ENCODE results near the gene KRTAP5-10.
"Not testable (repeated sequence)": the region's sequence is repeated elsewhere in the genome, so short reads cannot be mapped to it uniquely, and the experiment has no call there.

KRTAP5-10 gene

GRCh38 chr11:71576688-71577465, 11.5 kb downstream of the KRTAP5-10 start:
- H3K36me3 ChIP-seq (ENCODE audit: control insufficient read depth in 1 of 2, insufficient read depth in 2 of 2, low read length in 2 of 2); H2BK120ac ChIP-seq (ENCODE audit: insufficient read depth, low read length, poor library complexity); H3K79me1 ChIP-seq (ENCODE audit: low read length); H2BK5ac ChIP-seq (ENCODE audit: low read depth, low read length, poor library complexity); H2BK12ac ChIP-seq (ENCODE audit: low read length); H3K9ac ChIP-seq (ENCODE audit: low read length); H3K4ac ChIP-seq (ENCODE audit: low read depth, low read length); H3K9me3 ChIP-seq (ENCODE audit: insufficient read depth, low read depth, low read length); H3K27me3 ChIP-seq (ENCODE audit: insufficient read depth, low read length); H2AK5ac ChIP-seq (ENCODE audit: low read length); H3K27ac ChIP-seq (ENCODE audit: low read depth, low read length); H3K23ac ChIP-seq (ENCODE audit: low read length); H4K91ac ChIP-seq (ENCODE audit: low read depth, low read length); H3K18ac ChIP-seq (ENCODE audit: low read length); H4K12ac ChIP-seq (ENCODE audit: low read depth, low read length); DNase-seq; H4K8ac ChIP-seq (ENCODE audit: low read depth, low read length); H3K14ac ChIP-seq (ENCODE audit: low read length); H3K4me1 ChIP-seq (ENCODE audit: control insufficient read depth in 1 of 2, insufficient read depth in 2 of 2, low read length in 2 of 2); H2AFZ ChIP-seq (ENCODE audit: insufficient read depth, low read length, poor library complexity); H3K4me3 ChIP-seq (ENCODE audit: low read depth, low read length); H3K4me2 ChIP-seq (ENCODE audit: low read length); H3K79me2 ChIP-seq (ENCODE audit: control insufficient read depth, insufficient read depth, low read length, poor library complexity): not testable (repeated sequence)
- WGBS (ENCODE audit: extremely low coverage, insufficient coverage, insufficient read length): no CpG with 5 or more reads among the region's 41 CpGs

- Histone ChIP-seq H2AK5ac (ENCODE audit: low read length) (no peak overlapping the region), H3K4me3 (ENCODE audit: low read depth, low read length) (no peak overlapping the region), H3K4me2 (ENCODE audit: low read length) (no peak overlapping the region), H4K12ac (ENCODE audit: low read depth, low read length) (no peak overlapping the region), H3K9me3 (ENCODE audit: insufficient read depth, low read depth, low read length) (peaks cover 4% of the 10 kb centered on the region), H3K14ac (ENCODE audit: low read length) (no peak overlapping the region), H3K4me1 (ENCODE audit: control insufficient read depth in 1 of 2, insufficient read depth in 2 of 2, low read length in 2 of 2) (peaks cover 0 to 2% of the 10 kb centered on the region in 2 experiments), H3K79me2 (ENCODE audit: control insufficient read depth, insufficient read depth, low read length, poor library complexity) (no peaks in the 10 kb centered on the region), H3K27me3 (ENCODE audit: insufficient read depth, low read length) (no peaks in the 10 kb centered on the region), H4K91ac (ENCODE audit: low read depth, low read length) (no peak overlapping the region), H3K18ac (ENCODE audit: low read length) (no peak overlapping the region), H2BK12ac (ENCODE audit: low read length) (no peak overlapping the region), H2AFZ (ENCODE audit: insufficient read depth, low read length, poor library complexity) (no peak overlapping the region), H2BK120ac (ENCODE audit: insufficient read depth, low read length, poor library complexity) (no peak overlapping the region), H3K4ac (ENCODE audit: low read depth, low read length) (no peak overlapping the region), H2BK5ac (ENCODE audit: low read depth, low read length, poor library complexity) (no peak overlapping the region), H3K36me3 (ENCODE audit: control insufficient read depth in 1 of 2, insufficient read depth in 2 of 2, low read length in 2 of 2) (no peaks in the 10 kb centered on the region), H3K79me1 (ENCODE audit: low read length) (no peaks in the 10 kb centered on the region), H3K23ac (ENCODE audit: low read length) (peak overlapping the region; percentile 91), H3K9ac (ENCODE audit: low read length) (no peak overlapping the region), H4K8ac (ENCODE audit: low read depth, low read length) (no peak overlapping the region), H3K27ac (ENCODE audit: low read depth, low read length) (no peak overlapping the region)
- WGBS (ENCODE audit: extremely low coverage, insufficient coverage, insufficient read length): 100% methylated on average over 4 of the region's 7 CpGs
- no peak for DNase-seq
Observed at GRCh38 chr11:71577469-71578004, 12.2 kb downstream of the KRTAP5-10 start.

- H3K4me2 ChIP-seq (ENCODE audit: low read length); H4K91ac ChIP-seq (ENCODE audit: low read depth, low read length); H2AK5ac ChIP-seq (ENCODE audit: low read length); H3K4me3 ChIP-seq (ENCODE audit: low read depth, low read length); DNase-seq; H3K4ac ChIP-seq (ENCODE audit: low read depth, low read length); H4K12ac ChIP-seq (ENCODE audit: low read depth, low read length); H3K23ac ChIP-seq (ENCODE audit: low read length); H3K79me2 ChIP-seq (ENCODE audit: control insufficient read depth, insufficient read depth, low read length, poor library complexity); H4K8ac ChIP-seq (ENCODE audit: low read depth, low read length); H2BK5ac ChIP-seq (ENCODE audit: low read depth, low read length, poor library complexity); H3K4me1 ChIP-seq (ENCODE audit: control insufficient read depth in 1 of 2, insufficient read depth in 2 of 2, low read length in 2 of 2); H3K14ac ChIP-seq (ENCODE audit: low read length); H3K27me3 ChIP-seq (ENCODE audit: insufficient read depth, low read length); H3K36me3 ChIP-seq (ENCODE audit: control insufficient read depth in 1 of 2, insufficient read depth in 2 of 2, low read length in 2 of 2); H3K18ac ChIP-seq (ENCODE audit: low read length); H3K9ac ChIP-seq (ENCODE audit: low read length); H3K79me1 ChIP-seq (ENCODE audit: low read length); H2BK120ac ChIP-seq (ENCODE audit: insufficient read depth, low read length, poor library complexity); H2BK12ac ChIP-seq (ENCODE audit: low read length); H3K9me3 ChIP-seq (ENCODE audit: insufficient read depth, low read depth, low read length); H3K27ac ChIP-seq (ENCODE audit: low read depth, low read length); H2AFZ ChIP-seq (ENCODE audit: insufficient read depth, low read length, poor library complexity): not testable (repeated sequence)
- no CpG with 5 or more reads among the region's 7 CpGs for WGBS (ENCODE audit: extremely low coverage, insufficient coverage, insufficient read length)
Observed at GRCh38 chr11:71579513-71579912, 14.2 kb downstream of the KRTAP5-10 start.

GRCh38 chr11:71580057-71581003, 15.0 kb downstream of the KRTAP5-10 start:
- Histone ChIP-seq H3K9ac (ENCODE audit: low read length) (no peak overlapping the region), H3K4me1 (ENCODE audit: control insufficient read depth in 1 of 2, insufficient read depth in 2 of 2, low read length in 2 of 2) (peaks cover 0 to 2% of the 10 kb centered on the region in 2 experiments), H3K14ac (ENCODE audit: low read length) (no peak overlapping the region), H2AK5ac (ENCODE audit: low read length) (no peak overlapping the region), H2AFZ (ENCODE audit: insufficient read depth, low read length, poor library complexity) (no peak overlapping the region), H3K79me2 (ENCODE audit: control insufficient read depth, insufficient read depth, low read length, poor library complexity) (no peaks in the 10 kb centered on the region), H2BK120ac (ENCODE audit: insufficient read depth, low read length, poor library complexity) (no peak overlapping the region), H4K8ac (ENCODE audit: low read depth, low read length) (no peak overlapping the region), H2BK12ac (ENCODE audit: low read length) (no peak overlapping the region), H3K4ac (ENCODE audit: low read depth, low read length) (no peak overlapping the region), H4K91ac (ENCODE audit: low read depth, low read length) (no peak overlapping the region), H3K27ac (ENCODE audit: low read depth, low read length) (no peak overlapping the region), H3K36me3 (ENCODE audit: control insufficient read depth in 1 of 2, insufficient read depth in 2 of 2, low read length in 2 of 2) (no peaks in the 10 kb centered on the region), H3K4me2 (ENCODE audit: low read length) (peak overlapping the region; percentile 36), H2BK5ac (ENCODE audit: low read depth, low read length, poor library complexity) (no peak overlapping the region), H3K9me3 (ENCODE audit: insufficient read depth, low read depth, low read length) (peaks cover 3% of the 10 kb centered on the region), H3K79me1 (ENCODE audit: low read length) (no peaks in the 10 kb centered on the region), H3K23ac (ENCODE audit: low read length) (no peak overlapping the region), H3K18ac (ENCODE audit: low read length) (no peak overlapping the region), H3K4me3 (ENCODE audit: low read depth, low read length) (no peak overlapping the region), H4K12ac (ENCODE audit: low read depth, low read length) (no peak overlapping the region), H3K27me3 (ENCODE audit: insufficient read depth, low read length) (no peaks in the 10 kb centered on the region)
- DNase-seq: peak; percentile 36 to 75
- no CpG with 5 or more reads among the region's 8 CpGs for WGBS (ENCODE audit: extremely low coverage, insufficient coverage, insufficient read length)

Measured in trophoblast cell (in vitro differentiated cells and primary cell).